Activated CD4-positive, alpha-beta T cell treated with anti-CD3 and anti-CD28 coated beads, Interleukin-2, amount 50 U/mL, for 24 hours (primary cell): ENCODE data around the gene MYH16.
"Not testable (repeated sequence)": the region's sequence is repeated elsewhere in the genome, so short reads cannot be mapped to it uniquely, and the experiment has no call there.

Experiments
- DNase-seq, 2 donors: peaks; one replicate each; pipeline ENCODE4 v3.0.0-alpha.2; 2020; ENCODE audit warnings: low read depth in 1 of 2, low spot score in 1 of 2

The MYH16 gene

DNA sequence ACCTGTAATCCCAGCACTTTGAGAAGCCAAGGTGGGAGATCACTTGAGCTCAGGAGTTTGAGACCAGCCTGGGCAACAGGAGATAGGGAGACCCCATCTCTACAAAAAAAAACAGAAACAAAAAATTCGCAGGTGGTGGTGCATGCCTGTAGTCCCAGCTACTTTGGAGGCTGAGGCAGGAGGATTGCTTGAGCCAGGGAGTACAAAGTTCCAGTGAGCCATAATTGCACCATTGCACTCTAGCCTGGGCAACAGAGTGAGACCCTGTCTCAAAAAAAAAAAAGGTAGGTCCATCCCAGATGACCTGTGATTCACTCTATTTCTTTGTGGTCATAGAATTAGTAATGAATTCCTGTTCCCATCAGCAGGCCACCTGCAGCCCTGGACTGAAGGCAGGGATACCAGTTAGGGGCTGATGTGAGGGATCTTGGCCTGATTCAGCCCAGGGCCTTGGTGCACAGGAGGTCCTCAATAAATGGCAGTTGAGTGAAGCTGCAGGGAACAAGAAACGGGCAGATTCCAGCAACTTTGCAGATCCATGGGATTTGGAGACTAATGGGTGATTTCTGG is at the start of gene MYH16:
Gene MYH16 (plus strand): TSS at position 364 of the 570 bp plus-strand sequence.
- DNase-seq, result no peak

DNA sequence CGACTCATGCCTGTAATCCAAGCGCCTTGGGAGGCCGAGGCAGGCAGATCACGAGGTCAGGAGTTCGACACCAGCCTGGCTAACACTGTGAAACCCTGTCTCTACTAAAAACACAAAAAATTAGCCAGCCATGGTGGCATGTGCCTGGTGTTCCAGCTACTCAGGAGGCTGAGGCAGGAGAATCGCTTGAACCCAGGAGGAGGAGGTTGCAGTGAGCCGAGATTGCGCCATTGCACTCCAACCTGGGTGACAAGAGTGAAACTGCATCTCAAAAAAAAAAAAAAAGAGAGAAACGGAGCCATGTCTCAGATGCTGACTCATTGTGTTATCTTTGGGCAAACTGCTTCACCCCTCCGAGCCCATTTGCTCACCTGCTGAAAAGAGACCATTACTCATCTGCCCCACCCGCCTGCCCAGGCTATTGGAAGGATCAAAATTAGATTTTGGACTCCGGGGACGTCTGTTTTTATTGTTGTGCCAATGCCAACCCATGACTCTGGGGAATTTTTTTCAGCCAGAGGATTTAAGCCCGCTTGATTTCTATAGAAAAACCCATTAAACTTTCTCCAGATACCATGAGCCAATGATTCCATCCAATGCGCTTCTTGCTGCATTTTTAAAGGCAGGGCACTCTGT is 48.3 kb upstream of the MYH16 start:
- not testable (repeated sequence) for DNase-seq

DNA sequence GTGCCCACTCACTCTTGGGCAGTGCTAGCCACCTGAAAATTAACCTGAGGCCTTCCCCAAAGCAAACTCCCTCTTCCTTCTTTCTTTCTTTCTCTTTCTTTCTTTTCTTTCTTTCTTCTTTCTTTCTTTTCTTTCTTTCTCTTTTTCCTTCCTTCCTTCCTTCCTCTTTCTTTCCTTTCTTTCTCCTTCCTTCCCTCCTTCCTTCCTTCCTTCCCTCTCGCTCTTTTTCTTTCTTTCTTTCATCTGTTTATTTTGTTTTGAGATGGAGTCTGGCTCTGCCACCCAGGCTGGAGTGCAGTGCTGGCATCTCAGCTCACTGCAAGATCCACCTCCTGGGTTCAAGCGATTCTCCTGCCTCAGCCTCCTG is 47.8 kb upstream of the MYH16 start:
- DNase-seq, result no peak

DNA sequence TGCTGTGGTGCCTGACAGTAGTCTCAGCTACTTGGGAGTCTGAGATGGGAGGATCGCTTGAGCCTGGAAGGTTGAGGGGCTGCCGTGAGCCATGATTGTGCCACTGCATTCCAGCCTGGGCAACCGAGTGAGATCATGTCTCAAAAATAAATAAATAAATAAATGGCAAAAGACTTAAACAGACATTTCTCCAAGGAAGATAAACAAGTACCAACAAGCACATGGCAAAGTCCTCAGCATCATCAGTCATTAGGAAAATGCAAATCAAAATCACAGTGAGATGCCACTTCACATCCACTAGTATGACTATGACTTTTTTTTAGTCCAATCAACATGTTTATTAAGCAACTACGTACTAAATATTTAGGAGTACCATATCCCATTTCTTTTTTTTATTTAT is 43.4 kb upstream of the MYH16 start:
- no peak for DNase-seq

DNA sequence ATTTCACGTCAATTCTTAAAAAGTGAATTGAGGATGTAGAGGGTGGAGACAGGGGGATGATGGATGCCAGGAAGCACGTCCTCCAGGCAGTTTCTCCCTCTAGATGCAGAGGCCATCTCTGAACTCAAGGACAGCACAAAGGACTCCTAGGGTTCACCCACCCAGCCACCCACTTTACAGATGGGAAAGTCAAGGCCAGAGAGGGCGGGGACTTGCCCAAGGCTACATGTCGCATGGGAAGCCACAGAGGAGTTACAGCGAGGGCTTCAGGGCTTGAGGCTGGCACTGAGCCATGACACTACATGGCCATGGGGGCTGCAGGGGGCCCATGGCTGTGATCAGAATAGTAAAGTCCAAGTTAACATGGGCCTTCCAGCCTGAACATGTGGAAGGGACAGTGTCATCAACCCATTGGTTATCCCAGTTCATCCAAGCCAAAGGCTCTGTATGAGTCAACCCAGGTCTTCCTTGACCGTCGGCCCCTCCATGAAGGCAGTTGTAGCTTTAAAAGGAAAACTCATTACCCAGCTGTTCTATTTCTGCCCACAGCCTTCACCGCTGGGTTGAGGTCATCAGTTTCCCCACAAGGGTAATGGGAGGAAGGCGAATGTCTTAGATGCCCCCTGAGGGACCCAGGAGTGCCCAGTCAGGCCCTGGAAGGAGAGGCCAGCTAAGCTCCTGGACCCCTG is 40.4 kb upstream of the MYH16 start:
- DNase-seq, result no peak

DNA sequence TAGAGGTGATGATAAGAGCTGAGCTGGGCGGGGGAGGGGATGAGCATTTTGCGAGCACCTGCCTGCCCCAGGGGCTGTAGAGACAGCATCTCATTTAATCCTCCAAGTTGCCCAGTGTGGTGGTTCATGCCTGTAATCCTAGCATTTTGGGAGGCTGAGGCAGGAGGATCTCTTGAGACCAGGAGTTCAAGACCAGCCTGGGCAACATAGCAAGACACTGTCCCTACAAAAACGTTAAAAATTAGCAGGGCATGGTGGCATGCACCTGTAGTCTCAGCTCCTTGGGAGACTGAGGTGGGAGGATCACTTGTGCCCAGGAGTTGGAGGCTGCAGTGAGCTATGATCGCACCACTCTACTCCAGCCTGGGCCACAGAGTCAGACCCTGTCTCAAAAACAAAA is 39.7 kb upstream of the MYH16 start:
- DNase-seq, result not testable (repeated sequence)

DNA sequence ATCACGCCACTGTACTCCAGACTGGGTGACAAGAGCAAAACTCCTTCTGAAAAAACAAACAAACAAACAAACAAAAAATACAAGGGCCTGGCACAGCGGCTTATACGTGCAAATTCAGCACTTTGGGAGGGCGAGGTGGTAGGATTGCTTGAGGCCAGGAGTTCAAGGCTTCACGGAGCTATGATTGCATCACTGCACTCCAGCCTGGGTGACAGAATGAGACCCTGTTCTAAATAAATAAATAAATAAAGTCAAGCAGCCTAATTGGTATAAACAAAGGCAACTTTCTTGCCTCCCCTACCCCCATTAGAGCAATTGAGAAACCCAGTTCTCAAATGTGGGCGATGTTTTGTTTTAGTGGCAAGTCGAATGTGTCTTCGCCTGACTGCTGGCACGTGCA is 38.5 kb upstream of the MYH16 start:
- no peak for DNase-seq

DNA sequence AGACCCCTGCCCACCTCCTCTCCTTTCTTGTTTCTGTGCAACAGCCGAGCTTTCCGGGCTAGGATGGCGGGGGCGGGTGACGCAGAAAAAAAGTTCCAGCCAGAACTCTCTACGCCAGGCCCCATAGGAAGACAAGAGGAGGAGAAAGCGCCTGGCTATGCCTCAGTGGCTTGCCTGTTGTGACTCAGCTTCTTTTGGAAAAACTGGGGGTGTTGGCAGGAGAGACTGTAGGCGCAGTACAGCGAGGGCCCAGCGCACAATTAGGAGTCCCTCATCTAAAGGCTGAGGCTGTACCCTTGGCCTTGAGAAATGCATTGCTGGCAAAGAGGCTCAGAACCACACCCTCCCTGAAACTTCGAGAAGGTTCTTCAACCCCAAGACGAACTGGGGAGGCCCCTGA is 36.7 kb upstream of the MYH16 start:
- DNase-seq, result no peak

DNA sequence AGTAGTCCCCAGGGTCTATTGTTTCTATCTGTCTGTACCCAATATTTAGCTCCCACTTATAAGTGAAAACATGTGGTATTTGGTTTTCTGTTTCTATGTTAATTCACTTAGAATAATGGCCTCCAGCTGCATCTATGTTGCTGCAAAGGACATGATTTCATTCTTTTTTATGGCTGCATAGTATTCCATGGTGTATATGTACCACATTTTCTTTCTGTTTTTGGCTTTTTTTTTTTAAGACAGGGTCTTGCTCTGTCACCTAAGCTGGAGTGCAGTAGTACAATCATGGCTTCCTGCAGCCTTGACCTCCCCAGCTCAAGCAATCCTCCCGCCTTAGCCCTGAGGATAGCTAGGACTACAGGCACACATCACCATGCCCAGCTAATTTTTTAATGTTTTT is 34.8 kb upstream of the MYH16 start:
- DNase-seq, result not testable (repeated sequence)

DNA sequence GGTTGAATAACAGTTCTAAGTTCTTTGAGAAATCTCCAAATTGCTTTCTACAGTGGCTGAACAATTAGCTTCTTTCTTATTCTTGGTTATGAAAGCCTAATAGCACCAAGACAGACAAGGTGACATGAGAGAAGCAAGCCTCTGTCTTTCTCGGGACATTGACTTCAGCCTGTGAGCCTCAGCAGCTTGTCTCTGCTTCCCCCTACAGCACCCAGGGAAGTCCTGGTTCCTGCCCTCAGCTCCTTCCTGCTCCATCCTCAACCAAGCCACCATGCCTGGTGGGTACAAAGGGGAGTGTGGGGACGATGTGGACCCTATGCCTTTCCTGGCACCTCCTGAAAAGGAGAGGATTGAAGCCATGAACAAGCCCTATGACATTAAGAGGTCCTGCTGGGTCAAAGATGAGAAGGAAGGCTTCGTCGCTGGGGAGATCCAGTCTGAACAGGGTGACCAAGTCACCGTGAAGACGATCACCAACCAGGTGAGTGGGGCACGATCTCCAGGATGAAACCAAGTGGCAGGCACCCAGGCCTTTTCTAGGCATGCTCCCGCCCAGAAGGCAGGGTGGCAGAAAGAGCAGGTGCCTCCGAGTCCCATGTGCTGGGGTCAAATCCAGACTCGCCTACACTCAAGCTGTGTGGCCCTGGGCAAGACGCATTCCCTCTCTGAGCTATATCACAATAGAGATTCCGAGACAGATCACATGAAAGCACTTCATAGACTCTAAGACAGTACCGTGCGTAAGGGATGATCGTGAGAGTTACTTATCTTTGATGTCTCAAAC is 33.9 kb upstream of the MYH16 start:
- no peak for DNase-seq

DNA sequence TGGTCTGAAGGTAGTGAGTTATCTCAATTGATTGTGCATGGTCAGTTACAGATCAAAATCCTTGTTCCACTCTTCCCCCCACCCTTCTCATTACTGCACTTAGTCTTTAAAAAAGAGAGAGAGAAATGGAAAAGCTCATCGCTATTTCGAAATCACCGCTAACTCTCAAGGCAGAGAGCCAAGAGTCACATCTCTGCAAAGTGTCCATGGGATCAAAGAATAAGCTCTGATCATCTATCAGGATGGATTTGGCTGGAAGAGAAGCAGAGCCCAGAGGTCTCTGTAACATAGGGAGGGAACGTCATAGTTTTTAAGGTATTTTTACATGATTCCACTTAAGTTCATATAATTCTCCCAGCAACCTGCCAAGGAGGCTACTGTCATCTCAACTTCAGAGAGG is 30.0 kb upstream of the MYH16 start:
- DNase-seq, result no peak

DNA sequence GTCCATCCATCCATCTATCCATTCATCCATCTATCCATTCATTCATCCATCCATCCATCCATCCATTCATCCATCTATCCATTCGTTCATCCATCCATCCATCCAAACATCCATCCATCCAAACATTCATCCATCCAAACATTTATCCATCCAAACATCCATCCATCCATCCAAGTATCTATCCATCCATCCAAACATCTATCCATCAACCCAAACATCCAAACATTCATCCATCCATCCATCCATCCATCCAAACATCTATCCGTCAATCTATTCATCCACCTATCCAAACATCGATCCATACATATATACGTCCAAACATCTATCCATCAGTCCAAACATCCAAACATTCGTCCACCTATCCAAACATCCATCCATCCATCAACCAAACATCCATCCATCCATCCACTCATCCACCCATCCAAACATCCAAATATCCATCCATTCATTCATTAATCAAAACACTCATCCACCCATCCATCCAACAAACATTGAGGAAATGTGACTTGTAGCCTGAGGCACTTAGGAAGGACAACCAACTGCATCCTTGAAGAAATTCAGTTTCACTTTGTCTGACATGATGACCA is 28.8 kb upstream of the MYH16 start:
- no peak for DNase-seq

DNA sequence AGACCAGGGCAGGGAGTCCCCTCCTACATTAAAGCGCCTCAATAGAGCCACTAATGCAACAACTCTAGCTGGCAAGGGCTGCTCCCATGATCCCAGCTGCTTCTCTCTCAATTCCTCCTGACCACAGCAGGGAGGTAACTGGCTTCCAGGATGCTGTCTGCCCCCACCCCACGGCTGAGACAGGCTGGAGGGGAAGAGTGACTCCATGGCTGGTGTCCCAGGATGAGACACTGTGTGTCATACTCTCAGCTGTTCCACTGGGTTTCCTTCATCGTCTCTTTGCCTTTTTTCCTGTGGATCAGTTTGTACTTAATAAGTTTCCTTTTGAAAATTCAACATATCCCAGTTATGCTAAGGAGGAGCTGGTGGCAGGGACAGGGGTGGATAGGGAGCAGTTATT is 27.7 kb upstream of the MYH16 start:
- no peak for DNase-seq

DNA sequence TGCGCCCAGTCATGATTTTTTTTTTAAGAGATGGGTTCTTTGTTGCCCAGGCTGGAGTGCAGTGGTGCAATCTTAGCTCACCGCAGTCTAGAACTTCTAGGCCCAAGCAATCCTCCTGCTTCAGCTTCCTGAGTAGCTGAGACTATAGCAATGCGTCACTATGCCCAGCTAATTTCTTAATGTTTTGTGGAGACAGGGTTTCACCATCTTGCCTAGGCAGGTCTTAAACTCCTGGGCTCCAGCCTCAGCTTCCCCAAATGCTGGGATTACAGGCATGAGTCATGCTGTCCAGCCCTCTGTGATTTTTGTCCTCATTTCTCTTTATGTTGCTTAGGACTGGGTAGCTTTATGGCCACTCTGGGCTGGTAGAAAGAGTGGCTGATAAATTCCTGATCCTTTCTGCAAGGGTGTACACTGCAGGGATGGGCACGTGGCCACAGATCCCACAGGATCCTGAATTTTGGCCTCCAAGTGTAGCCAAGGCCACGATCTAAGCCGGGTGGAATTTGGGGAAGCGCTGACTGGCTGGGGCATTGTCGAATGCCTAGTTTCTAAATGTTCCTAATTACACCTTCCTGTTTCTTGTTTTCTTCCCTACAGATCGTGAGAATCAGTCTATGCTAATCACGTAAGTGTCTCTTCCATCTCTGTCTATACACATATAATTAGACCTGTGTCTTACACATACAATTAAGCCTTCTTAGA is 24.1 kb upstream of the MYH16 start:
- no peak for DNase-seq

DNA sequence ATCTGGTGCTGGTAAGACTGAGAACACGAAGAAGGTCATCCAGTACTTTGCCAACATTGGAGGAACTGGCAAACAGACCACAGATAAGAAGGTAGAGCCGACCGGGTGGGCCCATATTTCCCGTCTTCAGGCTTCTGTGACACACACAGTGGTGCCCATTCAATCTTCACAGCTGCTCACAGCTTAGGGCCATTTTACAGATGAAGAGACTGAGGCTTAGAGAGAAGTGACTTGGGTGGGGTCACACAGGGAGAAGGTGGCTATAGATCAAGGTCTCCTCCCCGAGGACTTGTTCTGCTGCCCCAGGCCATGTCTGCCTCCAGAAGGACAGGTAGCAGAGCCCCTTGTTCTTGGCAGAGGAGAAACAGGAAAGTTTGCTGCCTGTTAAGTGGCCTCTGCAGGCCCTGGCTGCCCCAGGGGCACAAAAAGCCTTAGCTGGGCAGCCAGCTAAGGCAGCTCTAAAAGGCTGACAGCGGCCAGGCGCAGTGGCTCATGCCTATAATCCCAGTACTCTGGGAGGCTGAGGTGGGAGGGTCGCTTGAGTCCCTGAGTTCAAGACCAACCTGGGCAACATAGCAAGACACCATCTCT is 22.6 kb upstream of the MYH16 start:
- DNase-seq, result no peak

DNA sequence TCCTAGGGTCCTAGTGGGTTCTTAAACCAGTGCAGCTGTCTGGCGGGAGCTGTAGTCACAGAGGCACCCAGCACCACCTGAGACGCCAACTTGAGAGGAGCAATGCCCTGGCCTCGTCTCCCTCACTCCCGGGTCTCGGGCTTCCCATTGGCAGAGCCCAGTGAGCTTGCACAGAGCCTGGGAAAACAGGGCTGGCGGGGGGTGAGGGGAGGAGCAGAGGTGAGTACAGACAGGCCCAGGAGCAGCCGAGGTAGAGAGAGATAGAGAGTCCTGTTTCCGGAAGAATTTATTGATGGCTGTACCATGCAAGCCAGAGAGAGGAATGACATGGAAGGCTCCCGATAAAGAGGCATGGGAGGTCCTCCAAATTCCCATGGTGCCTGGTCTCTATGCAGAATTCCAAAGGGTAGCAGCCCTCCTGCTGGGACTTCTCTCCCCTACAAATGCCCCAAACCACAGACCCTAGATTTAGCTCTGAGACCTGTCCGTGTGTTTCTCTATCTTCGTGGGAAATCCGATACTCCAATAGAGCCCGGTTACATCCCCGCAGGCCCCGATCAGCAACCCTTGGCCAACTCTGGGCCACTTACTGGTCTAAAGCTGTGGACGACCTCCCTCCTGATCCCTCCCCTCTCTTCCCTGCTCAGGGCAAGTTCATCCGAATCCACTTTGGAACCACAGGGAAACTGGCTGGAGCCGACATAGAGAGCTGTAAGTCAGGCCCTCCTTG is 20.3 kb upstream of the MYH16 start:
- no peak for DNase-seq

DNA sequence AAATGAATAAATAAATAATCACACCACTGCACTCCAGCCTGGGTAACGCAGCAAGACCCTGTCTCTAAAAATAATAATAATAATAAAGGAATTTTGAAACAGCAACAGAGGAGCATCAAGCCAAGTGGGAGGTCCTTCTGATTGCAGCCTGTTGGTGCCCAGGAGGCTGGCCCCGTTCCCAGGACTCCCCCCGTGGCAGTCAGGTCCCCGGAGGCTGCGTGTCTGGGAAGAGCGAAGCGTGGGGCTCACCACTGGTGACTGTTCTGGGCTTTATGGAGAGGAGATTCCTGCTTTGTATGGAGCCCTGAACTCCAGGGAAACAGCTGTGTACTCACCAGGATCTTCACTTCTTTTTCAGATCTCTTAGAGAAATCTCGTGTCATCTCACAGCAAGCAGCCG is 19.3 kb upstream of the MYH16 start:
- no peak for DNase-seq

DNA sequence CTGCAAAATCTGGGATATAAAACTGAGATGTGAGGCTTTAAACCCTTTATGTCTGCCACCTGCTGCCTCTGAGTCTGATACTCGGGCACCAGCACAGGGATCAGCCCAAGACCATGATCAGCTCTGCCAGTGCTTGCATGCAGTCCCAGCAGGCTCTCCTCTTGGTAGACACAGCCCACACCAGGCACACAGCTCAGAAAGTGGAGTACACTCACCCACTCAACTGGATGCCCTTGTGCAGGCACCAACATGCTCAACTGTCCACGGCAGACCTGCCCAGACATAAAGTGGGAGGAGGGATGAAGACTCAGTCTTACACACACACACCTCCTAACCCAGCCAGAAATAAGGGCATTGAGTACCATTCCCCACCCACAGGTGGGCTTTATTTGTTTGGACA is 18.2 kb upstream of the MYH16 start:
- no peak for DNase-seq

DNA sequence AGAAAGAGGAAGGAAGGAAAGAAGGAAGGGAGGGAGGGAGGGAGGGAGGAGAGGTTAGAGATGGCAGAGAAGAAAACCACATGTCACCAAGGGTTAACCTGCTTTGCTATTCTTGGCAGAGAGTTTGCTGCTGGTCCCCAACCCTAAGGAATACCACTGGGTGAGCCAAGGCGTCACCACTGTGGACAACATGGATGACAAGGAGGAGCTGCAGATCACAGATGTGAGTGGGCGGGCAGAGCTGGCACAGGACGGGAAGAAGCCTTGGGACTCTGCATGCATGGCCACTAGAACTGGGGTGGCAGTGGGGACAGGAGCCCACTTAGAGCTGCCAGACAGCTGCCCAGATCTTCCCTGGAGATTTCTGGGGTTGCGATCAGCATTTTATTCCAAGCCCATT is 17.2 kb upstream of the MYH16 start:
- DNase-seq, result no peak

DNA sequence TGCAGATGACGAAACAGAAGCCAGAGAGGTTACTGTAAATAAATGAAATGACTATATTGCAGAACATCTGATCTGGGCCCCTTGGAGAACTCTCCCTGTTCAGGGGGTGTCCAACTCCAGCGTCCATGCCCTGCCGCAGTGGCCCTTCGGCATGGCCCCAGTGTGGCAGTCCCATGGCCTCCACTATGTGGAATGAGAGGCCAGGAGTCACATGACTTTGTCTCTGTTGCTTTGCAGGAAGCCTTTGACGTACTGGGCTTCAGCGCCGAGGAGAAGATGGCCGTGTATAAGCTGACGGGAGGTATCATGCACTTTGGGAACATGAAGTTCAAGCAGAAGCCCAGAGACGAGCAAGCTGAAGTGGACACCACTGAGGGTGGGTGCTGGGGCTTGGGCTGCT is 15.6 kb upstream of the MYH16 start:
- no peak for DNase-seq
